Kidney glomerular epithelial cell (primary cell): ENCODE results near the gene BRWD1.

Source experiments
- DNase-seq: peaks from one replicate; lab custom pipeline; 2025; lab: John Stamatoyannopoulos, UW

The BRWD1 gene

GRCh38 chr21:39134288-39134810 is 179.1 kb downstream of the BRWD1 start:
- DNase-seq = no peak
